ENCODE results near the gene ZNF18. TPM values are rescaled to one million over a fixed set of nuclear protein-coding genes. Genes with fewer than 3 reads are reported as not detected.

ZNF18 gene
- total and polyA plus RNA-seq, 2 experiments from 2014 or later = 5.9 to 9.8 TPM

GRCh38 chr17:11981862-11982261 is 15.4 kb downstream of the ZNF18 start (continued):
- TF ChIP-seq EZH2phosphoT487 (IDR thresholded peaks at IDR 0.05; ENCODE audit: unreplicated experiment) = no peak
- TF ChIP-seq JUNB (IDR thresholded peaks at IDR 0.05; ENCODE audit: unreplicated experiment) = no peak

GRCh38 chr17:11980813-11981212 is 16.5 kb downstream of the ZNF18 start:
- Histone ChIP-seq H3F3A (replicated peaks; ENCODE audit: low read depth) (no peaks in the 10 kb centered on the region), H3K4me3 (no peak overlapping the region), H3K36me3 (ENCODE audit: insufficient read depth) (peaks cover 9% of the 10 kb centered on the region; the same call in 1 of the 2 replicates), H4K20me1 (replicated peaks; ENCODE audit: insufficient read depth) (no peaks in the 10 kb centered on the region), H3K4me1 (ENCODE audit: insufficient read depth) (peaks cover 19% of the 10 kb centered on the region; the same call in 1 of the 2 replicates), H3K27ac (ENCODE audit: low read depth) (no peak overlapping the region), H3K79me2 (replicated peaks; ENCODE audit: insufficient read depth) (no peaks in the 10 kb centered on the region), H3K4me2 (no peak overlapping the region), H3K9me2 (ENCODE audit: insufficient read depth) (0 out of 2 replicates have a peak, but pooled peaks cover 3% of the 10 kb centered on the region), H3K27me3 (ENCODE audit: insufficient read depth) (no peaks in the 10 kb centered on the region), H2AFZ (no peak overlapping the region)
- Mint-ChIP-seq H3K4me3 (no peak overlapping the region), H3K36me3 (ENCODE audit: low read depth) (peaks cover 51% of the 10 kb centered on the region), H3K9me3 (no peaks in the 10 kb centered on the region), H3K4me1 (peaks cover 24% of the 10 kb centered on the region; the same call in 2 of the 3 replicates), H3K27ac (no peak overlapping the region), H3K27me3 (ENCODE audit: insufficient read depth, low read depth, poor library complexity) (peaks cover 5% of the 10 kb centered on the region)
- TF ChIP-seq CTCF (conservative IDR thresholded peaks at IDR 0.05; ENCODE audit: low read depth in 2 of 2) = peak; percentile 33 to 63
- no peak for TF ChIP-seq REST (IDR thresholded peaks at IDR 0.05; ENCODE audit: unreplicated experiment)
- DNase-seq (ENCODE audit: low spot score) (peak; percentile 36), ATAC-seq (no peak; the same call in 2 of the 3 replicates)

- no peak overlapping the region for H3K27ac Mint-ChIP-seq
- peaks cover 9% of the 10 kb centered on the region; the same call in 1 of the 2 replicates for H3K36me3 ChIP-seq (ENCODE audit: insufficient read depth)
- H3K4me1 ChIP-seq (ENCODE audit: insufficient read depth) = peaks cover 19% of the 10 kb centered on the region; the same call in 1 of the 2 replicates
- no peaks in the 10 kb centered on the region for H3F3A ChIP-seq (replicated peaks; ENCODE audit: low read depth)
- H3K9me2 ChIP-seq (ENCODE audit: insufficient read depth) = 0 out of 2 replicates have a peak, but pooled peaks cover 3% of the 10 kb centered on the region
- H3K27me3 Mint-ChIP-seq (ENCODE audit: insufficient read depth, low read depth, poor library complexity) = peaks cover 5% of the 10 kb centered on the region
- no peak overlapping the region for H3K4me3 Mint-ChIP-seq
- ATAC-seq = no peak
- H4K20me1 ChIP-seq (replicated peaks; ENCODE audit: insufficient read depth) = no peaks in the 10 kb centered on the region
- no peak overlapping the region for H3K4me3 ChIP-seq
- H3K27ac ChIP-seq (ENCODE audit: low read depth) = no peak overlapping the region
- no peaks in the 10 kb centered on the region for H3K9me3 Mint-ChIP-seq
- peaks cover 51% of the 10 kb centered on the region for H3K36me3 Mint-ChIP-seq (ENCODE audit: low read depth)
- no peak overlapping the region for H3K4me2 ChIP-seq
- H3K4me1 Mint-ChIP-seq = peaks cover 31% of the 10 kb centered on the region; the same call in 2 of the 3 replicates
- no peaks in the 10 kb centered on the region for H3K27me3 ChIP-seq (ENCODE audit: insufficient read depth)
- H2AFZ ChIP-seq = no peak overlapping the region
- no peaks in the 10 kb centered on the region for H3K79me2 ChIP-seq (replicated peaks; ENCODE audit: insufficient read depth)
- no peak for DNase-seq (ENCODE audit: low spot score)
- TF ChIP-seq ZNF114 (CRISPR knock-in tag; IDR thresholded peaks at IDR 0.05) (no peak), ZNF462 (CRISPR knock-in tag; IDR thresholded peaks at IDR 0.05) (no peak), POLR2AphosphoS5 (IDR thresholded peaks at IDR 0.05; ENCODE audit: low read depth) (no peak), EZH2 (IDR thresholded peaks at IDR 0.05; ENCODE audit: low read depth, unreplicated experiment) (no peak), JUNB (IDR thresholded peaks at IDR 0.05; ENCODE audit: unreplicated experiment) (no peak)
Observed at GRCh38 chr17:11979795-11980194, 17.5 kb downstream of the ZNF18 start.

All from GM23338 (cell line).